Breast epithelium (tissue), 3 donors: Measurements from ENCODE around the gene FAM241A.
"Not testable (repeated sequence)": the region's sequence is repeated elsewhere in the genome, so short reads cannot be mapped to it uniquely, and the experiment has no call there.

ENCODE experiments used
- CTCF ChIP-seq, 3 donors: fragments of 450-650 bp; IDR thresholded peaks; one replicate each; pipeline ENCODE4 v1.5.1; 2016 to 2017; ENCODE audit warnings: antibody characterized with exemption in 3 of 3, mild to moderate bottlenecking in 3 of 3, moderate library complexity in 3 of 3
- POLR2A ChIP-seq: fragments of 450-650 bp; IDR thresholded peaks from one replicate; pipeline ENCODE4 v1.6.1; 2016; ENCODE audit warnings: antibody characterized with exemption, mild to moderate bottlenecking, moderate library complexity
- POLR2AphosphoS5 ChIP-seq, 3 donors: sonication (generic); formaldehyde crosslinking; IDR thresholded peaks; one replicate each; pipeline ENCODE4 v1.6.1; 2017; ENCODE audit warnings: antibody characterized with exemption in 3 of 3

GRCh38 chr4:112171051-112171763 lies 26.0 kb downstream of the FAM241A start:
- TF ChIP-seq POLR2A; CTCF (IDR thresholded peaks at IDR 0.05); POLR2AphosphoS5 (IDR thresholded peaks at IDR 0.05): not testable (repeated sequence)
